Stomach (tissue), 4 donors: Measurements from ENCODE around the gene GNAO1.

Experiments used
- CTCF ChIP-seq, 7 experiments: fragments of 450-650 bp in 4 of 7; fragments of 200-600 bp in 3 of 7; sonication (generic) in 3 of 7; IDR thresholded peaks; one replicate each; pipeline ENCODE4 v1.5.1; 2016 to 2019; ENCODE audit warnings: antibody characterized with exemption in 7 of 7, control low read depth in 2 of 7, mild to moderate bottlenecking in 1 of 7
- EP300 ChIP-seq: sonication (generic); formaldehyde crosslinking; IDR thresholded peaks from one replicate; pipeline ENCODE4 v1.6.1; 2017; ENCODE audit warnings: antibody characterized with exemption
- POLR2A ChIP-seq, 4 donors: fragments of 450-650 bp; IDR thresholded peaks; one replicate each; pipeline ENCODE4 v1.6.1; 2016; ENCODE audit warnings: antibody characterized with exemption in 4 of 4, control low read depth in 2 of 4, mild to moderate bottlenecking in 1 of 4, moderate library complexity in 1 of 4
- POLR2AphosphoS5 ChIP-seq, 3 donors: sonication (generic); formaldehyde crosslinking; IDR thresholded peaks; one replicate each; pipeline ENCODE4 v1.6.1; 2016; ENCODE audit warnings: antibody characterized with exemption in 3 of 3

- TF ChIP-seq CTCF (IDR thresholded peaks at IDR 0.05) (no peak), POLR2A (IDR thresholded peaks at IDR 0.05) (no peak), EP300 (no peak), POLR2AphosphoS5 (IDR thresholded peaks at IDR 0.05) (no peak)
These were observed 39.7 kb upstream of the GNAO1 start for GRCh38 chr16:56151621-56152020.
